Myocyte (in vitro differentiated cells): Measurements from ENCODE around the gene SUSD3. TPM values are rescaled to one million over a fixed set of nuclear protein-coding genes. Genes with fewer than 3 reads are reported as not detected.
"Not testable (repeated sequence)": the region's sequence is repeated elsewhere in the genome, so short reads cannot be mapped to it uniquely, and the experiment has no call there.

Experiments
- DNase-seq: peaks from one replicate; pipeline ENCODE4 v3.0.0-alpha.2; 2012; ENCODE audit warnings: low read depth
- polyA plus RNA-seq: library from polyadenylated mRNA; unstranded; fragments of >200 nt; gene quantifications from one replicate; pipeline ENCODE4 v1.2.1, GENCODE V29; 2012; ENCODE audit warnings: missing spikeins
- total RNA-seq: library from RNA; depleted of rRNA; stranded (reverse); fragments of >200 nt; gene quantifications from 2 replicates; pipeline ENCODE4 v1.2.3, GENCODE V29; 2014

The SUSD3 gene
- total RNA-seq = not detected in 2 replicates
- polyA plus RNA-seq = not detected

DNA sequence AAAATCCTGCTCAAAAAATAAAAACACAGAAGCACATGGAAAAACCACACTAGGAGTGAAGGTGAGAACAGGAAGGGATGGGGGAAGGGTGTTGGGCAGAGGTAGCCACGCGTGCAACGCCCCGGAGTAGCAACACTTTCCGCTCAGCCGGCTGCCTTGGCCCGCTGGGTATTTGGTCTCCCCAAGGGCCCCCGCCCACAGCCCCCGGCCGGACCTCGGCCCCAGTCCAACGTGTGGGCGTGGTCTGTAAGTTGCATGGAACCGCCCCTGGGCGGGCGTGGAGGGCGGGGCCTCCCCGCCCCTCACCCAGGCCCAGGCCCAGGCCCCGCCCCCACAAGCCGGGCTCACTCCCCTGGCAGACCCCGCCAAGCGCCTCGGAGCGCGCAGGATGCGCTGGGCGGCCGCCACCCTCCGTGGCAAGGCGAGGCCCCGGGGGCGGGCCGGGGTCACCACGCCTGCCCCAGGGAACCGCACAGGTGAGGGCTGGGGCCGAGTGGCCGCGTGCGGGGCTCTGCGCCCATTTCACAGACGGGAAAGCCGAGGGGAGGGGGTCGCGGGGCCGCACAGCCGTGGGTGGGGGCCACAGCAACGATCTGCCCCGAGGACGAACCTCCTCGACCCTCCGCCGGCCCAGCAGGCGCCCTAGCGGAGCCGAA is at the start of gene SUSD3:
SUSD3 (plus strand) TSS at position 347 of the 656 bp plus-strand sequence; CDS start at position 389, 42 bp downstream.
- DNase-seq = no peak

DNA sequence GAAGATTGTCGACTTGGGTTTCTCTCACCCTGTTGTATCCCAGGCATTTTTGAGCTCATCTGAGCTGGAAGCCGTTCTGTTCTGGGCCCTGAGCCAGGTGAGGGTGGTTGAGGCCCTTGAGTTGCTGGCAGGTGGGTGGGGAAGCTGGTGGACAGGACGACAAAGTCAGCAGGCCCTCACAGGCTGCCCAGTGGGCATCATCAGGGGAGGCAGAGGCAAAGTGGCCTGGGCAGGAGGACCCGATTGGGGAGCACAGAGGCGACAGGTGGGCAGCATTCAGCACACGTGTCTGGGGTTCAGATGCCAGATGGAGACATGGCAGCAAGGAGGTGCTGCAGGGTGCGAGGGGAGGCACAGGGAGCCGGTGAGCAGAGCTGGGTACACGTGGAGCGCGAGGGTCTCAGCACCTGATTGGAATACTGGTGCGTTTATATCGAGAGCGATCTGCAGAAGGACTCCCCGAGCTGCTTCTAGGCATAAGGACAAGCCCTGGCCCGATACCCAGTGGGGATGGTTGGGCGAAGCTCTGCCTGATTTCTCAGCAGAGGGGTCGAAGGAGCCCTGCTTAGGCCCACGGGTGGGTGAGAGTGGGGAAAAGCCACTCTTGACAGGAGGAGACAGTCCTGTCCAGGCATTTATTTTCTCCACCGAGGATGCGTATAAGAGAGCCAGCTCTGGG is 49.0 kb upstream of the SUSD3 start:
- DNase-seq = no peak

DNA sequence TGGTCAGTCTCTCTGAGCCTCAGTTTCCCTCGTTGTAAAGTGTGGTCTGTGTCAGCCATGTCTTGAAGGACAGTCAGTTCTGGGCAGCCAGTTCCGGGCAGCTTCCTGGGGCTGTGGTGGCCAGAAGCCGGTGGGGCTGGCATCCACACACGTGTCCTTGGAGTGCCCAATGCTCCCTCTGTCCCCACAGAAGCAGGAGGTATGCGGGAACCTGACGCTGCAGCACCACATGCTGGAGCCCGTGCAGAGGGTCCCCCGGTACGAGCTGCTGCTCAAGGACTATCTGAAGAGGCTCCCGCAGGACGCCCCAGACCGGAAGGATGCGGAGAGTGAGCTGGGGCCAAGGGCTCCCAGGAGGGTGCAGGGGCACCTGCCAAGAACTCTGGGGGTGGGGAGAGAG is 48.4 kb upstream of the SUSD3 start:
- no peak for DNase-seq

DNA sequence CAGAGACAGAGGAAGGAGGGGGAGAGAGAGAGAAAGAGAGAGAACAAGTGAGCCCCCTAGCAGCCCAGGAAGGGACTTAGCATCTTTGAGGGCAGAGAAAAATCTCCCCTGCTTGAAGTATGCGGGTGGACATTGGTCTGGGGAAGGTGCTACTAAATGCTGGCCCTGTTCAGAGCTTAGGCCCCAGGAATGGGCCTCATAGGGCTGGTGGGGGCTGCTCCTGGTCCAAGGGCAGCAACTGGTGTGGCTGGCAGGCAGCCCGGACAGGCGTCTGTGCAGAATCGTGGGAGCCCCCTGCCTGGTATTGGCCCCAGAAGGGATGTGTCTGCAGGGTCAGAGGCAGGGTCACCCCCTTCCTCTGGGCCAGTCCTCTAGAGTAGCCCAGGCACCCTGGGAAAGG is 47.8 kb upstream of the SUSD3 start:
- DNase-seq = no peak

DNA sequence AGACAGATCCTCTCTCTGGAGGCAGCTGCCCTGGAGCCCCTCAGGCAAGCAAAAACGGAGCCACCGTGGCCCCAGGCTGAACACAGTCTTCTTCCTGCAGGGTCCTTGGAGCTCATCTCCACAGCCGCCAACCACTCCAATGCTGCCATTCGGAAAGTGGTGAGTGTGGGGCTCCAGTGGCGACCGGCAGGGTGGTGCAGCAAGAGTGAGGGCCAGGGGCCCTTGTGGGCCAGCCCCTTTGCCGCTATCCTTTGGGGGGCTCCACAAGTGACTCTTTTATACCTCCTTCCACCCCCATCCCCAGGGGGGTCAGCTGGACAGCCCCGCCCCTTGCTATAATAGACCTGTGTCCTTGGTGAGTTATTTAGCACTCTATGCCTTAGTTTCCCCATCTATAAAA is 47.4 kb upstream of the SUSD3 start:
- no peak for DNase-seq

DNA sequence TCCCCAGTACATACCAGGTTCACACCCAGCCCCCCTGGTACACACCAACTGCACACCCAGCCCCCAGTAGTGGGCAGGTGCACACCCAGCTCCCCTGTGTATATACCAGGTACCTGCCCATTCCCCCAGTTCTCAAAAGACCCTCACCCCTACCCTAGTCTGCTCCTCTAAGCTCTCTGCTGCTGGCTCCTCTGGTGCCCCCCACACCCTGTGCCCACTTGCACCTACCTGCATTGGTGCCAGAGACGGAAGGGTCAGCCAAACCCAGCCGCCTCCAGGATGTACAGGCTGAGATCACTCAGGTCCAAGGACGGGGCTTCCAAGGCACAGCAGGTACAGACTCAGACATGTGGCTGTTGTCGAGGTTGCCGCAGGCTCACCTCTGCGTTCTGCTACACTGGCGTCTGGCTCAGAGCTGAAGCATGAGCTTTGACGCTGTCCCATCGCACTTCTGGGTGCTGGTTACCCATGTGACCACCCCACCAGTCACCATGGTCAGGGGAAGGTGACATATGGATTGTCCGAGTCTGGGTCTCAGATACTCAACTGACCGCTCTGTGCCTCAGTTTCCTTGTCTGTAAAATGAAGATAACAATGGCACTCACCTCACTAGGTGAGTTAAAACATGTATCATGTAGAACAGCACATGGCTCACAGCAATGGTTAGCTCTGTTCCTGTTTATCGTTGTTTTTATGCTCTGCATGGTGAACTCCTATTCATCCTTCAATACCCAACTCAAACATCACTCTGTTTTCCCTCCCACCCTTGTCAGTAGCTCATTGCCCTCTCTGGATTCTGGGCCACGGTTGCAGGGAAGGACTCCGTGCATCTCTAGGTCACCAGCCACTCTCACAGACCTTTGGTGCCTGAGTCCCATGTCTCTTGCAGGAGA is 45.3 kb upstream of the SUSD3 start:
- no peak for DNase-seq

DNA sequence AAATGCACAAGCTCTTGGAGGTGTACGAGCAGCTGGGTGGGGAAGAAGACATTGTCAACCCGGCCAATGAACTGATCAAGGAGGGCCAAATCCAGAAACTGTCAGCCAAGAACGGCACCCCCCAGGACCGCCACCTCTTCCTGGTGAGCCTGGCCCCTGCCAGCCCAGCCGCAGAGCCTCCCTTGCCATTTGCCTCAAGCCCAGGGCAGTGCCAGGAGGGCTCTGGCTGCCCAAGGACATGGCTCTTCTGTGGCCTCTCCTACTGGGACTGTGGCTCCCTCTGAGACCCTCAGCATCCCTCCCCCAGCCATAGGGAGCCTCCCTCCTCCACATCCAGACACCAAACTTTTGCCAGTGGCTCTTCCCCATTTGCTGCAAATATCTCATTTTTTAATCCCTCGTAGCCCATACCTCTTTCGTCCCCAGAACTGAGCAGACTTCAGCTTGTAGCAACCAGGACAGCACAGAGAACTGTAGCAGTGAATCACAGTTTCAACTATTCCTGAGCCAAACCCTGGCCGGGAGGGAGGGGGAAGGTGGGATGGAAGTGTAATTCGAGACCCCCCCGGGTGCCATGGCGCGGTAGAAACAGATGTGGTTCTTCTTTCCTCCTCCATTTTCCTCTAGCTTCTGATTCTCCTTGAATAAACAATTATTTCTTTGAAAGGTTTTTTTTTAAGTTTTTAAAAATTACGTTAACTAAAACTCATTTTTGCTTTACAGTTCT is 44.5 kb upstream of the SUSD3 start:
- DNase-seq = no peak

DNA sequence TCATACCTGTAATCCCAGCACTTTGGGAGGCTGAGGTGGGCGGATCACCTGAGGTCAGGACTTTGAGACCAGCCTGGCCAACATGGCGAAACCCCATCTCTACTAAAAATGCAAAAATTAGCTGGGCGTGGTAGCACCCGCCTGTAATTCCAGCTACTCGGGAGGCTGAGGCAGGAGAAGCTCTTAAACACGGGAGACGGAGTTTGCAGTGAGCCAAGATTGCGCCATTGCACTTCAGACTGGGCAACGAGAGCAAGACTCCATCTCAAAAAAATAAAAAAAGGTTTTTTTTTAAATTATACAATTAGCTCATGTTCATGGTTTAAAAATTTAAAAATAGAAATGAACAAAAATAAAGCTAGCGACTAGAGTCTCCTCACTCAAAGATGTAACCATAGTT is 43.3 kb upstream of the SUSD3 start:
- not testable (repeated sequence) for DNase-seq

DNA sequence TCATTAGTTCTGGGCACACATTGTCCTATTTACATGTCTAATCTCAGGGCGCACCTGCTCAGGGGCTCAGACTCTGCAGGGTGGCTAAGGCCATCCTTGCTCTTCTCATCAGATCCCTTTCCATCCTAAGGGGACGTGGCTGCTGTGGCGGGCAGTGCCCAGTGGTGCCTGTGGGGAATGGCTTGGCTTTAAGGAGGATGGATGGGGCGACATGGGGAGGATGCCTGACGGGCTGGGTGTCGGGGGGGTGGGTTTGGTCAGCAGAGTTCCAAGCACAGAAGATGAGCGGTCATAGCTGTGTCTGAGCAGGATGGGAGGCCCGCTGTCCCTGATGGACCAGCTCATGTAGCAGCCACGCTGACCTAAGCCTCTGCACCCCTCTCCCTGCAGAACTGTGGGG is 40.9 kb upstream of the SUSD3 start:
- no peak for DNase-seq

DNA sequence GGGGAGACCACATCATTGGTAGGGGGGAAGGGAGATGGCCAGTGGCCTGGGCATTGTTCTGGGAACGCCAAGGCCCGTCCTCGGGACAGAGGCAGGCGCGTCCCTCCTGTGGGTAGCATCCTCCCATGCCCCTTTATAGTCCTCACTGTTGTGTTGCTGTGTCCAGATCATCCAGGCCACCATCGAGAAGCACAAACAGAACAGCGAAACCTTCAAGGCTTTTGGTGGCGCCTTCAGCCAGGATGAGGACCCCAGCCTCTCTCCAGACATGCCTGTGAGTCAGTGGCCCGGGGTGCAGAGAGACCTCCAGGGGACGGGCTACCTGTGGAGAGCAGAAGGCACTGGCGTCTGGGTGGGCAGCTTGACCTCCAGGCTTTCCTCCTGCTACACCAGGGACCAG is 38.4 kb upstream of the SUSD3 start:
- no peak for DNase-seq

DNA sequence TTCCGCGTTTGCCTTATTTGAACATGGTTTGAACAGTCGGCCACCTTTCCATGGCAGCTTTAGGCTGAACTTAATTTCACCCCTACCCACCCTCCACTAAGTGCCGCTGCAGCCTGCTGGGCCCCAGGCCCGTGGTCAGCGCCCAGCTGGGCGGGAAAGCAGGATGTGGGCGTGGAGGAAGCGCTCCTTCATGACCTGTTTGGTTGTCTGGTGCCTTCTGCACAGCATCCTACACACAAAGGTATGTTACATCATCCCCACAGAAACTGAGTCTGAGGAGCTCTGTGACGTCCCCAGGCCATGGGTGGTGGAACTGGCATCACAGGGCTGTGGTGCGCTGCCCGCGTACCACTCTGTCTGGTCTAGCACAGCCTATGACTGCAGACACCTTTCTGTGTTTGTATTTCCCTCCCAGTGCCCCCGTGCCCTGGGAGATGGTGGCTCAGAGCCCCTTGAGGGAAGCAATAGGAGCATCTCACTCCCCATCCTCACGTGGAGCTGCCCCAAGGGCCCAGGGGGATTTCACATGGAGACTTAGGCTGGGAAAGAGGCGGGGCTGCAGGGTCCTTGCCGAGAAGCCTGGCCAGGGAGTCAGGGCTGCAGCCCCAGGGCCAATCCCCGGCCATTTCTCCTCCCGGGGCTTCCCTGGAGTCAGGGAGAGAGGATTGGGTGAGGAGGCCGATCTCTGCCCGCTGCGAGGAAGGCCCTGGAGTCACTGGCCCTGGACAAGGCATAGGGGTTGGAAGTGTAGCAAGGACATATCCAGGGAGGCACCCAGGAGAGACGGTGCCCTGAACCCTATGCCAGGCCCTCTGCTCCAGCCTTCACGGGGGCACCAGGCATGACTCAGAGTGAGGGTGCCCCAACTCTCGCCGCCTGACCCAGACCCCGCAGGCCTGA is 37.5 kb upstream of the SUSD3 start:
- no peak for DNase-seq

DNA sequence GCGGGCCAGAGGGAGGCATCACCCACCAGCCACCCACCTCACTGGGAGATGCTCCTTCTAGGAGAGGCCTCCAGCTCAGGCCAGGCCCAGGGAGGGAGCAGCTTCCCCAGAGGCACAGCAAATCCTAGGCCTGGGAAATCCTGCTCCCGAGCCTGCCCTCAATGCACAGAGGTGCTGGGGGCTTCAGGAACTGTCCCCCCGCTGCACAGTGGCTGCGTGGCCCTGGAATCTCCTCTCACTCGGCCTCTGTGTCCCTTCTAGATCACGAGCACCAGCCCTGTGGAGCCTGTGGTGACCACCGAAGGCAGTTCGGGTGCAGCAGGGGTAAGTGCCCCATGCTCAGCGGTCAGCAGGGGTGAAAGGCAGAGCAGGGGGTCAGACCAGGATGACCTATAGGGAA is 36.4 kb upstream of the SUSD3 start:
- no peak for DNase-seq

DNA sequence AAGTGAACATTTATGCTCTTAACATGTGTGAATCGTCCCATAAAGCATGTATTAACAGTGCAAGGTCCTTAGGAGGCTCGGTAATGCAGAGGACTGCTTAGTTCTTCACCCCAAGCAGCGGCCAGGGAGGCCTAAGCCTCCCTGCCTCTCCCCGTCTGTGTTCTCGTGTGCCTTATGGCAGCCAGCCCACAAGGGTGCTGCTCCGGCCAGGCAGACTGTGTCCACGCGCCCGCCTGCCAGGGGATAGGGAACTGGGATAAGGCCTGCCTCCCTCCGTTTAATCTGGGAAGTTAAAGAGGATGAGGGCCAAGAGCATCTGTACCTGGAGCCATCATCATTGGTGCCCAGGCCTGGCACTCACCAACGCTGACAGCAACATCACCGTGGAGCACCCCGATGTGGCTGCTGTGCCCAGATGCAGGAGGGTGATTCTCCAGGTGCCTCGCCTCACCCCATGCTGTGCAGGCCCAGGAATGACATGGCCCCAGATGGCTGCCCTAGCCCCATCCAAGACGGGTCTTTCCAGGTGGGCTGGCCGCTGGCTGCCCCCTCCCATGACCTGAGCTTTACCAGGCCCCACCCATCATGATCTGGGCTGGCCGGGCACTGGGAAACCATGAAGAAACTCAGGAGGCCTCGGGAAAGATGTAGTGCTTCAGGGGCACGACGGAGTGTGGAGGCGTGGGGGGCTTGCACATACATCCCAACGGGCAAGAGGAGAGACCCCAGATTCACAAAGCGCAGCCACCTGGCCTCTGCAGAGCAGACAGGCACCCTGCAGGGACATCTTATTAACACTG is 35.6 kb upstream of the SUSD3 start:
- DNase-seq = no peak

DNA sequence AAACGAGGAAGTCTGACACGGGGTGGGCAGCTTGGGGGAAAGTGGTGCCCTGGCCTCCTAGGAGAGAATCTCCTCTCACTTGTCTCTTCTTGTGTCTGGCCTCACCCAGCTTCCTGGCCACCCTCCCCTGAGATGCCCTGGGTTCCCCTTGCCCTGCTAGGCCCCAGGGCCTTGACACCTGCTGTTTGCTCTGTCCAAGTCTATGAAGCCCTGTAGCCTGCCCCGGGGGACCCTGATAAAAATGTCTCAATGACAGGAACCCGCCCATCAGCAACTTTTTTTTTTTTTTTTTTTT is 35.0 kb upstream of the SUSD3 start:
- no peak for DNase-seq

DNA sequence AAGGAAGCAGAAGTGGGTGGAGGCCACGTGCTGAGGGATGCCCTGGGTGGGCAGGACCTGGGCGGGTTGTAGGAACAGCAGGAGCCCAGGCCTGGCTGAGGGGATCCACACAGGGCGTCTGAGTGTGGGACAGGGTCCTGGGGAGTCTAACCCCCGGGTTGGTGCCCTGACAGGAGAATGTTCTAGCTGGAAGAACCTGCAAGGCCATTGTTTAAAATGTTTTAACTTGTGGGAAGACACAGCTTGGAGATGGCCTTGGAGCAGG is 33.9 kb upstream of the SUSD3 start:
- DNase-seq = no peak

DNA sequence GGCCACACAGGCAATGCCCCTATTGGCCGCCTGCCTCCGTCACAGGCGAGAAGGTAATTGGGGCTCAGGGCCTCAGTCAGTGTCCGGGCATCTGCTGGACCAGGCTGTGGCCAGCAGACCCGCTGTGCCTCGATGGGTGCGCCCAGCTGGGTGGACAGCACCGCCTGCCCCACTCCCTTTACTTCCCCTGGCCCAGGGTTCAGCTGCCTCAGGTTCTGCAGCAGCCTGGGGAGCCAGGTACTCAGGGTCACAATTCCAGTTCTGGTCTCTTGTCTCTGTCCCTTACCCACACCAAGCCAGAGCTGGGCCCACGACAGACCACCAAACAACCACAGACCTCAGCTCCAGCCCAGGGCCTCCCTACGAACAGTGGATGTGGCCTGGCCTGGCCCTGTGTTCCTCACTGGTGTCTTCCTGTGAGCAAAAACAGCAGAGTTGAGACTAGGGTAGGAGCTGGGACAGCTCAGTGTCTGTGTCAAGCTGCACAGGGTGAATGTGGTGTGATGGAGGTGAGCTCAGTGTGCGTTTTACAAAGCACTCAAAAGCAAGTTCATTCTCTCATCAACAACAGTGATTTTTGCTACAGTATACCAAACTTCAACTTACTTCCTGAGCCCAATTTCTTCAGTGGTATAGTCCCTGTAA is 33.4 kb upstream of the SUSD3 start:
- no peak for DNase-seq

DNA sequence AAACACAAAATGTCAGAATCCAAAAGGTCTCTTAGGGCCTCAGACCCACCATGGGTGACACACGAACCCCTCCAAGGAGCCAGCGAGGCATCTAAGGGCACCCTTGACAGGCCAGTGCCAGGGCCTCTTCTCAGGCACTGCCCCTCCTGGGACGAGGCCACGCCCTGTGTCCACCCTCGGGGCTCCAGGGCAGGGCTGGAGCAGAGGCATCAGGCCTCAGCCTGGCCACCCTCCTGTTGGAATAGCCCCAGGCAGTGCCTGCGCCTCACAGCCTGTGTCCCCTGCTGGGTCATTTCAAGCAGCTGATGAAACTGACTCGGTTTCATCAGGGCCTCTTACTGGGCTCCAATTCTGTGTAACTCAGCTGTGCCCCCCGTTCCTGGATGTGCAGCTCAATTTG is 32.8 kb upstream of the SUSD3 start:
- DNase-seq = no peak

DNA sequence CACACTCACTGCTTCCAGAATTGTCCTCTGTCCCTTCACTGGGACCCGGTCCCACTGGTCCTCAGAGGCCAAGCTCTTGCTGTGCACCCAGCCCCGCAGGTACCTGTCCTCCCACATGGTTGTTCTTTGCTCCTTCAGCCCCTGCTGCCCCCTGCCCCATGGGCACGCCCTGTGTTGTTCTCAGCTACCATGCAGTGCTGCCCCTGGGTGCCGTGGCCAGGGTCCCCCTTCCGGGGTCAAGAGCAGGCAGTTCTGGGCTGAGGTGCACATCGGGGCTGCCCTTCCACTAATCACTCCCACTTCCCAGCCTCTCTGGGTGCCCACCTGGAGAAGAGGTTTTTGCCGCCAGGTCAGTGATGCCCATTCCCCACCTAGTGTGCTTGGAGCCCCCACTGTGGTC is 31.9 kb upstream of the SUSD3 start:
- no peak for DNase-seq

DNA sequence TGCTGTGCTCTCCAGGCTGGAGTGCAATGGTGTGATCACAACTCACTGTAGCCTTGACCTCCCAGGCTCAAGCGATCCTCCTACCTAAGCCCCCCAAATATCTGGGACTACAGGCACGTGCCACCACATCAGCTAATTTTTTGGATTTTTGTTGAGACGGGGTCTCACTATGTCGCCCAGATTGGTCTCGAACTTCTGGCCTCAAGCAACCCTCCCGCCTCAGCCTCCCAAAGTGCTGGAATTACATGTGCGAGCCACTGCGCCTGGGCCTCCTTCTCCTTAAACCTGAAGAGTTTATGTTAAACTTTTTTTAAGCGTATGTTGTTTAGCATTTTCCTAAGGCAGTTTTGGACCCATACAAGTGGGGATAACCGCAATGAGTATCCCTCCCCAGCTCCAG is 30.8 kb upstream of the SUSD3 start:
- DNase-seq = no peak
